ENCODE measurements around the gene CIP2A.

CIP2A gene

GRCh38 chr3:108555966-108556581 lies 33.2 kb downstream of the CIP2A start:
- DNase-seq: no peak

GRCh38 chr3:108554913-108555571 lies 34.2 kb downstream of the CIP2A start:
- no peak for DNase-seq

- no peak for DNase-seq
Measured at GRCh38 chr3:108554229-108554628, 35.0 kb downstream of the CIP2A start.

- DNase-seq: peak; percentile 29
Measured at GRCh38 chr3:108552267-108553159, 36.7 kb downstream of the CIP2A start.

- no peak for DNase-seq
Measured at GRCh38 chr3:108548886-108549285, 40.4 kb downstream of the CIP2A start.

- DNase-seq: no peak
Measured at GRCh38 chr3:108548304-108548703, 40.9 kb downstream of the CIP2A start.

- DNase-seq: no peak
Measured at GRCh38 chr3:108546692-108547091, 42.5 kb downstream of the CIP2A start.

- no peak for DNase-seq
Measured at GRCh38 chr3:108546247-108546646, 43.0 kb downstream of the CIP2A start.

- no peak for DNase-seq
Measured at GRCh38 chr3:108538083-108538482, 51.2 kb downstream of the CIP2A start.

GRCh38 chr3:108528459-108529252 lies 60.6 kb downstream of the CIP2A start:
- DNase-seq: no peak

GRCh38 chr3:108527817-108528216 lies 61.4 kb downstream of the CIP2A start:
- DNase-seq: no peak

- no peak for DNase-seq
Measured at GRCh38 chr3:108527109-108527508, 62.1 kb downstream of the CIP2A start.

GRCh38 chr3:108525971-108526370 lies 63.3 kb downstream of the CIP2A start:
- no peak for DNase-seq

GRCh38 chr3:108525256-108525655 lies 64.0 kb downstream of the CIP2A start:
- no peak for DNase-seq

- no peak for DNase-seq
Measured at GRCh38 chr3:108524537-108524936, 64.7 kb downstream of the CIP2A start.

- DNase-seq: no peak
Measured at GRCh38 chr3:108518895-108519294, 70.3 kb downstream of the CIP2A start.

GRCh38 chr3:108516881-108517280 lies 72.4 kb downstream of the CIP2A start:
- no peak for DNase-seq

GRCh38 chr3:108513961-108514360 lies 75.3 kb downstream of the CIP2A start:
- no peak for DNase-seq

GRCh38 chr3:108512671-108513070 lies 76.6 kb downstream of the CIP2A start:
- DNase-seq: no peak

GRCh38 chr3:108511490-108511889 lies 77.7 kb downstream of the CIP2A start:
- DNase-seq: no peak

- DNase-seq: no peak
Measured at GRCh38 chr3:108511055-108511454, 78.2 kb downstream of the CIP2A start.

- DNase-seq: no peak
Measured at GRCh38 chr3:108510496-108510895, 78.7 kb downstream of the CIP2A start, which contains the start of gene MYH15. MYH15 (minus strand) TSS chr3:108510596; CDS start chr3:108510530, 66 bp downstream.

- DNase-seq: no peak
Measured at GRCh38 chr3:108509871-108510270, 79.4 kb downstream of the CIP2A start.
